ENCODE results near the gene ELAVL4.
"Not testable (repeated sequence)": the region's sequence is repeated elsewhere in the genome, so short reads cannot be mapped to it uniquely, and the experiment has no call there.

The ELAVL4 gene

GRCh38 chr1:50123071-50123470 lies 14.4 kb downstream of the ELAVL4 start:
- in situ Hi-C loops (cut with HindIII; ENCODE audit: low sequenced_read_pairs): no loop called here

- in situ Hi-C loops (cut with HindIII; ENCODE audit: low sequenced_read_pairs): no loop called here
Measured at GRCh38 chr1:50126927-50127715, 18.4 kb downstream of the ELAVL4 start.

- in situ Hi-C loops (cut with HindIII; ENCODE audit: low sequenced_read_pairs): no loop called here
Measured at GRCh38 chr1:50129201-50129600, 20.5 kb downstream of the ELAVL4 start.

- in situ Hi-C loops (cut with HindIII; ENCODE audit: low sequenced_read_pairs): no loop called here
Measured at GRCh38 chr1:50132347-50132894, 23.7 kb downstream of the ELAVL4 start.

- in situ Hi-C loops (cut with HindIII; ENCODE audit: low sequenced_read_pairs): no loop called here
Measured at GRCh38 chr1:50135716-50136115, 27.0 kb downstream of the ELAVL4 start.

GRCh38 chr1:50139339-50140181 lies 30.8 kb downstream of the ELAVL4 start:
- in situ Hi-C loops (cut with HindIII; ENCODE audit: low sequenced_read_pairs): no loop called here

- in situ Hi-C loops (cut with HindIII; ENCODE audit: low sequenced_read_pairs): no loop called here
Measured at GRCh38 chr1:50140182-50140447, 31.4 kb downstream of the ELAVL4 start.

GRCh38 chr1:50147191-50147850 lies 38.6 kb downstream of the ELAVL4 start:
- in situ Hi-C loops (cut with HindIII; ENCODE audit: low sequenced_read_pairs): no loop called here

- in situ Hi-C loops (cut with HindIII; ENCODE audit: low sequenced_read_pairs): no loop called here
Measured at GRCh38 chr1:50148142-50148923, 39.6 kb downstream of the ELAVL4 start.

GRCh38 chr1:50152236-50152635 lies 43.5 kb downstream of the ELAVL4 start:
- in situ Hi-C loops (cut with HindIII; ENCODE audit: low sequenced_read_pairs): no loop called here

- in situ Hi-C loops (cut with HindIII; ENCODE audit: low sequenced_read_pairs): no loop called here
Measured at GRCh38 chr1:50155541-50155940, 46.8 kb downstream of the ELAVL4 start.

GRCh38 chr1:50156241-50157010 lies 47.7 kb downstream of the ELAVL4 start:
- in situ Hi-C loops (cut with HindIII; ENCODE audit: low sequenced_read_pairs): no loop called here

GRCh38 chr1:50157306-50157941 lies 48.7 kb downstream of the ELAVL4 start:
- in situ Hi-C loops (cut with HindIII; ENCODE audit: low sequenced_read_pairs): no loop called here

- in situ Hi-C loops (cut with HindIII; ENCODE audit: low sequenced_read_pairs): no loop called here
Measured at GRCh38 chr1:50158421-50158820, 49.7 kb downstream of the ELAVL4 start.

GRCh38 chr1:50163680-50164079 lies 55.0 kb downstream of the ELAVL4 start:
- in situ Hi-C loops (cut with HindIII; ENCODE audit: low sequenced_read_pairs): no loop called here

GRCh38 chr1:50166351-50166750 lies 57.6 kb downstream of the ELAVL4 start:
- in situ Hi-C loops (cut with HindIII; ENCODE audit: low sequenced_read_pairs): not testable (repeated sequence)

- in situ Hi-C loops (cut with HindIII; ENCODE audit: low sequenced_read_pairs): no loop called here
Measured at GRCh38 chr1:50172299-50172698, 63.6 kb downstream of the ELAVL4 start.

- in situ Hi-C loops (cut with HindIII; ENCODE audit: low sequenced_read_pairs): no loop called here
Measured at GRCh38 chr1:50174101-50174500, 65.4 kb downstream of the ELAVL4 start.

All from endothelial cell of hepatic sinusoid (primary cell).